Measurements from ENCODE around the gene TRHDE.
A peak's percentile ranks its signal among the peaks of the same experiment; 100 is the strongest.

TRHDE gene

GRCh38 chr12:72273499-72273837 is 1.3 kb downstream of the TRHDE start:
- DNase-seq (ENCODE audit: low spot score), result peak; percentile 26

GRCh38 chr12:72273851-72274351 is 1.7 kb downstream of the TRHDE start:
- DNase-seq (ENCODE audit: low spot score), result peak; percentile 8

GRCh38 chr12:72274931-72275330 is 2.8 kb downstream of the TRHDE start:
- DNase-seq (ENCODE audit: low spot score), result no peak

GRCh38 chr12:72275526-72275925 is 3.4 kb downstream of the TRHDE start:
- no peak for DNase-seq (ENCODE audit: low spot score)

GRCh38 chr12:72276181-72276805 is 4.1 kb downstream of the TRHDE start:
- DNase-seq (ENCODE audit: low spot score), result no peak

- DNase-seq (ENCODE audit: low spot score), result no peak
These were observed 5.2 kb downstream of the TRHDE start for GRCh38 chr12:72277415-72277814.

GRCh38 chr12:72278894-72279293 is 6.7 kb downstream of the TRHDE start:
- DNase-seq (ENCODE audit: low spot score), result no peak

GRCh38 chr12:72281126-72281525 is 9.0 kb downstream of the TRHDE start:
- no peak for DNase-seq (ENCODE audit: low spot score)

GRCh38 chr12:72282721-72283120 is 10.6 kb downstream of the TRHDE start:
- no peak for DNase-seq (ENCODE audit: low spot score)

GRCh38 chr12:72285861-72286260 is 13.7 kb downstream of the TRHDE start:
- DNase-seq (ENCODE audit: low spot score), result no peak

GRCh38 chr12:72286526-72286925 is 14.4 kb downstream of the TRHDE start:
- DNase-seq (ENCODE audit: low spot score), result no peak

GRCh38 chr12:72288436-72288835 is 16.3 kb downstream of the TRHDE start:
- no peak for DNase-seq (ENCODE audit: low spot score)

GRCh38 chr12:72288911-72289310 is 16.7 kb downstream of the TRHDE start:
- no peak for DNase-seq (ENCODE audit: low spot score)

GRCh38 chr12:72289633-72290032 is 17.5 kb downstream of the TRHDE start:
- no peak for DNase-seq (ENCODE audit: low spot score)

GRCh38 chr12:72291175-72291574 is 19.0 kb downstream of the TRHDE start:
- DNase-seq (ENCODE audit: low spot score), result no peak

GRCh38 chr12:72293701-72294100 is 21.5 kb downstream of the TRHDE start:
- no peak for DNase-seq (ENCODE audit: low spot score)

GRCh38 chr12:72295101-72295500 is 22.9 kb downstream of the TRHDE start:
- no peak for DNase-seq (ENCODE audit: low spot score)

- no peak for DNase-seq (ENCODE audit: low spot score)
These were observed 23.6 kb downstream of the TRHDE start for GRCh38 chr12:72295744-72296143.

GRCh38 chr12:72296389-72296788 is 24.2 kb downstream of the TRHDE start:
- peak; percentile 6 for DNase-seq (ENCODE audit: low spot score)

- no peak for DNase-seq (ENCODE audit: low spot score)
These were observed 25.5 kb downstream of the TRHDE start for GRCh38 chr12:72297666-72298065.

- DNase-seq (ENCODE audit: low spot score), result no peak
These were observed 28.6 kb downstream of the TRHDE start for GRCh38 chr12:72300728-72301127.

GRCh38 chr12:72304751-72305150 is 32.6 kb downstream of the TRHDE start:
- DNase-seq (ENCODE audit: low spot score), result no peak

- DNase-seq (ENCODE audit: low spot score), result no peak
These were observed 35.1 kb downstream of the TRHDE start for GRCh38 chr12:72307229-72307628.

- no peak for DNase-seq (ENCODE audit: low spot score)
These were observed 39.8 kb downstream of the TRHDE start for GRCh38 chr12:72311946-72312345.

- no peak for DNase-seq (ENCODE audit: low spot score)
These were observed 41.6 kb downstream of the TRHDE start for GRCh38 chr12:72313806-72314205.
